Measurements from ENCODE around the gene TBC1D8.

- no peak for TF ChIP-seq CTCF (conservative IDR thresholded peaks at IDR 0.05; ENCODE audit: low read depth, low read length)
- TF ChIP-seq EZH2 (IDR thresholded peaks at IDR 0.05; ENCODE audit: borderline replicate concordance, low read depth, low read length, poor library complexity, severe bottlenecking) = no peak
Observed at GRCh38 chr2:101063352-101064124, 87.6 kb downstream of the TBC1D8 start.

Data from A673 (cell line).